ENCODE results near the gene SARS2.
A peak's percentile ranks its signal among the peaks of the same experiment; 100 is the strongest.

The SARS2 gene

DNA sequence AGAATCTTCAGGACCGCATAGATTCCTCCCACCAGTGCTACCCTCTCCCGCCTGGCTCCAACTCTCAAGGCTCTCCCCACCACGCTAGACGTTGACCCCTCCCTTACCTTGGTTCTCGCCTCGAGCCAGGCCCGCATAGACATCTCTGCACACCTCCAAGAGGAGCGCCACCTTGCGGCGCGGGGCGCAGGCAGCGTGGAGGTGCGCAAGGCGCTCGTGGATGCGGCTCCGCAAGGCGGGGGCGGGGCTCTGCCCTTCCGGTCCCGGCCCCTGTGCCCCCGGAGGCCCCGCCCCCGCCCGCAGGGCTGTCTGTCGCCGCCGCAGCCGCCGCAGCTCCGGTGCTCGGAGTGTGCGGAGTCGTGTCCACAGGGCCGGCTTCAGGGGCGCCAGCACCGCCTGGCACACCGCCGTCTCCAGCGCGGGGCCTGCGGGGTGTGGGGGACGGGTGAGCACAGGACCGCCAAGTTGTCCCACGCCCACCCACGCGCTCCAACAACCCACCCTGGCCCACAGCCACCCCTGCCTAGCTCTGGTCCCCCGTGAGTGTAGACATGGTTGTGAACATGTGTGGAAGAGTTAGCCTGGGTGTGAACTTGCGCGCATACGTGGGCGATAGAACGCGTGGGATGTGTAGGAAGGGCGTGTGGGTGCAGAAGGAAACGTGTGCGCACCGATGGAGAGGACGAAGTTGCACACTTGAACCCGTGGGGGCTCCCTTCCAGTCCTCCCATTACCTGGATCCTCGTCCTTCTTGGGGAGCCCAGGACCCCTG lies 60.5 kb downstream of the SARS2 start:
- Histone ChIP-seq H3K79me2 (ENCODE audit: insufficient read depth, low read length) (no peaks in the 10 kb centered on the region), H3K27me3 (ENCODE audit: insufficient read depth, low read length) (no peaks in the 10 kb centered on the region), H3K9ac (ENCODE audit: low read length) (peak overlapping the region; percentile 77), H3F3A (ENCODE audit: insufficient read depth, low read length) (peaks cover 6% of the 10 kb centered on the region; the same call in 1 of the 2 replicates), H3K4me2 (ENCODE audit: low read length) (peak overlapping the region; percentile 92), H3K9me3 (ENCODE audit: low read length) (no peaks in the 10 kb centered on the region), H4K20me1 (ENCODE audit: insufficient read depth, low read length) (no peaks in the 10 kb centered on the region), H3K27ac (ENCODE audit: low read depth, low read length, poor library complexity, severe bottlenecking) (peak overlapping the region; percentile 84), H2AFZ (ENCODE audit: low read length) (no peak overlapping the region), H3K4me3 (ENCODE audit: low read depth, low read length, poor library complexity, severe bottlenecking) (peak overlapping the region; percentile 64), H3K9me2 (ENCODE audit: low read depth, low read length) (no peaks in the 10 kb centered on the region), H3K4me1 (ENCODE audit: insufficient read depth, low read length, severe bottlenecking) (peaks cover 51% of the 10 kb centered on the region), H3K36me3 (ENCODE audit: insufficient read depth, low read length) (0 out of 2 replicates have a peak, but pooled peaks cover 6% of the 10 kb centered on the region)
- no peak for TF ChIP-seq EZH2 (IDR thresholded peaks at IDR 0.05; ENCODE audit: borderline replicate concordance, low read length)
- TF ChIP-seq CTCF (IDR thresholded peaks at IDR 0.05; ENCODE audit: low read length) = peak; percentile 93

- Histone ChIP-seq H3K27me3 (ENCODE audit: insufficient read depth, low read length) (no peaks in the 10 kb centered on the region), H3K27ac (ENCODE audit: low read depth, low read length, poor library complexity, severe bottlenecking) (peak overlapping the region; percentile 84), H3K9me3 (ENCODE audit: low read length) (no peaks in the 10 kb centered on the region), H3F3A (ENCODE audit: insufficient read depth, low read length) (peaks cover 6% of the 10 kb centered on the region; the same call in 1 of the 2 replicates), H3K9ac (ENCODE audit: low read length) (peak overlapping the region; percentile 77), H3K36me3 (ENCODE audit: insufficient read depth, low read length) (0 out of 2 replicates have a peak, but pooled peaks cover 6% of the 10 kb centered on the region), H3K4me1 (ENCODE audit: insufficient read depth, low read length, severe bottlenecking) (peaks cover 58% of the 10 kb centered on the region), H3K79me2 (ENCODE audit: insufficient read depth, low read length) (no peaks in the 10 kb centered on the region), H2AFZ (ENCODE audit: low read length) (no peak overlapping the region), H3K9me2 (ENCODE audit: low read depth, low read length) (no peaks in the 10 kb centered on the region), H3K4me3 (ENCODE audit: low read depth, low read length, poor library complexity, severe bottlenecking) (peak overlapping the region; percentile 64), H4K20me1 (ENCODE audit: insufficient read depth, low read length) (no peaks in the 10 kb centered on the region), H3K4me2 (ENCODE audit: low read length) (peak overlapping the region; percentile 92)
- TF ChIP-seq CTCF (IDR thresholded peaks at IDR 0.05; ENCODE audit: low read length) (no peak), EZH2 (IDR thresholded peaks at IDR 0.05; ENCODE audit: borderline replicate concordance, low read length) (no peak)
These were observed 61.3 kb downstream of the SARS2 start for GRCh38 chr19:38869160-38869835.

GRCh38 chr19:38868551-38868950 lies 62.0 kb downstream of the SARS2 start:
- Histone ChIP-seq H3F3A (ENCODE audit: insufficient read depth, low read length) (peaks cover 6% of the 10 kb centered on the region; the same call in 1 of the 2 replicates), H3K9me3 (ENCODE audit: low read length) (no peaks in the 10 kb centered on the region), H3K79me2 (ENCODE audit: insufficient read depth, low read length) (no peaks in the 10 kb centered on the region), H3K36me3 (ENCODE audit: insufficient read depth, low read length) (0 out of 2 replicates have a peak, but pooled peaks cover 6% of the 10 kb centered on the region), H4K20me1 (ENCODE audit: insufficient read depth, low read length) (no peaks in the 10 kb centered on the region), H2AFZ (ENCODE audit: low read length) (no peak overlapping the region), H3K27ac (ENCODE audit: low read depth, low read length, poor library complexity, severe bottlenecking) (peak overlapping the region; percentile 84), H3K4me1 (ENCODE audit: insufficient read depth, low read length, severe bottlenecking) (peaks cover 60% of the 10 kb centered on the region), H3K9me2 (ENCODE audit: low read depth, low read length) (no peaks in the 10 kb centered on the region), H3K4me2 (ENCODE audit: low read length) (peak overlapping the region; percentile 92), H3K9ac (ENCODE audit: low read length) (peak overlapping the region; percentile 77; the same call in 1 of the 2 replicates), H3K4me3 (ENCODE audit: low read depth, low read length, poor library complexity, severe bottlenecking) (peak overlapping the region; percentile 64), H3K27me3 (ENCODE audit: insufficient read depth, low read length) (no peaks in the 10 kb centered on the region)
- TF ChIP-seq EZH2 (IDR thresholded peaks at IDR 0.05; ENCODE audit: borderline replicate concordance, low read length) (no peak), CTCF (IDR thresholded peaks at IDR 0.05; ENCODE audit: low read length) (no peak)

All from OCI-LY1 (cell line).